Thyroid gland (tissue), 4 donors: ENCODE measurements around the gene CARS1. TPM values are rescaled to one million over a fixed set of nuclear protein-coding genes. Genes with fewer than 3 reads are reported as not detected.

Source experiments
- DNase-seq, 2 donors: peaks; one replicate each; pipeline ENCODE4 v3.0.0-alpha.2; 2019
- H3K27ac ChIP-seq, 3 donors: fragments of 200-600 bp; sonication (generic); 1 replicate in 2 of 3; 2 replicates in 1 of 3; pipeline ENCODE4 v1.5.1; 2016 to 2019; ENCODE audit warnings: mild to moderate bottlenecking in 1 of 3, moderate library complexity in 1 of 3
- H3K27me3 ChIP-seq: fragments of 200-600 bp; sonication (generic); one replicate; pipeline ENCODE4 v1.5.1; 2019
- H3K36me3 ChIP-seq, 2 donors: fragments of 200-600 bp; sonication (generic); one replicate each; pipeline ENCODE4 v1.5.1; 2016 to 2019
- H3K4me1 ChIP-seq, 2 donors: fragments of 200-600 bp; sonication (generic); one replicate each; pipeline ENCODE4 v1.5.1; 2017 to 2019
- H3K4me3 ChIP-seq, 3 donors: fragments of 200-600 bp; sonication (generic); replicated peaks in 1 of 3; 1 replicate in 2 of 3; 2 replicates in 1 of 3; pipeline ENCODE4 v1.5.1; 2016; ENCODE audit warnings: mild to moderate bottlenecking in 1 of 3
- H3K9me3 ChIP-seq: fragments of 200-600 bp; sonication (generic); one replicate; pipeline ENCODE4 v1.5.1; 2017
- CTCF ChIP-seq, 6 experiments: fragments of 200-600 bp in 3 of 6; fragments of 450-650 bp in 3 of 6; sonication (generic) in 3 of 6; IDR thresholded peaks; one replicate each; pipeline ENCODE4 v1.5.1; 2016 to 2019; ENCODE audit warnings: antibody characterized with exemption in 6 of 6, mild to moderate bottlenecking in 2 of 6, inconsistent platforms in 1 of 6, moderate library complexity in 1 of 6
- POLR2A ChIP-seq, 2 donors: fragments of 450-650 bp; IDR thresholded peaks; one replicate each; pipeline ENCODE4 v1.6.1; 2017; ENCODE audit warnings: antibody characterized with exemption in 2 of 2, mild to moderate bottlenecking in 2 of 2, moderate library complexity in 1 of 2
- WGBS, 2 donors: methylation state at CpG; one replicate each; pipeline ENCODE4 v1.1.5; 2017; 5-methylcytosine and 5-hydroxymethylcytosine counted together
- intact Hi-C: fragments of 100-400 bp; cut with DNase I; formaldehyde crosslinking; loops from one replicate; pipeline ENCODE4 v1.15.1; 2023
- total RNA-seq, 4 donors: library from RNA; depleted of rRNA; stranded (reverse); fragments of >200 nt; gene quantifications; one replicate each; pipeline ENCODE4 v1.2.3, GENCODE V29; 2016

Gene CARS1
- total RNA-seq, 4 donors from 2014 or later, result 36.7 to 56.2 (median 50.1) TPM

GRCh38 chr11:2968341-2968900, 88.8 kb downstream of the CARS1 start:
- Histone ChIP-seq H3K27me3 (no peaks in the 10 kb centered on the region), H3K36me3 (peaks cover 43 to 69% of the 10 kb centered on the region in 2 donors), H3K4me1 (peaks cover 17 to 20% of the 10 kb centered on the region in 2 donors), H3K9me3 (no peaks in the 10 kb centered on the region), H3K27ac (no peak overlapping the region), H3K4me3 (no peak overlapping the region)
- DNase-seq, result no peak
- TF ChIP-seq CTCF (IDR thresholded peaks at IDR 0.05), result no peak
- TF ChIP-seq POLR2A (IDR thresholded peaks at IDR 0.05), result no peak
- intact Hi-C loops, result no loop called here
- 78 to 92% methylated on average over 6 of the region's 6 CpGs for WGBS, 2 donors

- no peak overlapping the region for H3K4me3 ChIP-seq
- H3K27me3 ChIP-seq, result no peaks in the 10 kb centered on the region
- H3K4me1 ChIP-seq, result peaks cover 17 to 20% of the 10 kb centered on the region in 2 donors
- no peak for TF ChIP-seq CTCF (IDR thresholded peaks at IDR 0.05)
- no peak for TF ChIP-seq POLR2A (IDR thresholded peaks at IDR 0.05)
- no peaks in the 10 kb centered on the region for H3K9me3 ChIP-seq
- peak in 1 of 2 donors; percentile 18 for DNase-seq
- H3K36me3 ChIP-seq, result peaks cover 29 to 44% of the 10 kb centered on the region in 2 donors
- 85 to 88% methylated on average over 4 of the region's 4 CpGs for WGBS, 2 donors
- H3K27ac ChIP-seq, result peak overlapping the region in 2 of 3 donors; percentile 70 to 77
- intact Hi-C loops, result no loop called here
Measured at GRCh38 chr11:2964782-2965181, 92.4 kb downstream of the CARS1 start.

- intact Hi-C loops, result no loop called here
- peaks cover 28 to 36% of the 10 kb centered on the region in 2 donors for H3K36me3 ChIP-seq
- 96 to 97% methylated on average over 6 of the region's 6 CpGs for WGBS, 2 donors
- H3K9me3 ChIP-seq, result no peaks in the 10 kb centered on the region
- no peak overlapping the region for H3K4me3 ChIP-seq
- no peak overlapping the region for H3K27ac ChIP-seq
- TF ChIP-seq CTCF (IDR thresholded peaks at IDR 0.05) (no peak), POLR2A (IDR thresholded peaks at IDR 0.05) (no peak)
- DNase-seq, result no peak
- no peaks in the 10 kb centered on the region for H3K27me3 ChIP-seq
- peaks cover 17 to 20% of the 10 kb centered on the region in 2 donors for H3K4me1 ChIP-seq
Measured at GRCh38 chr11:2963761-2964160, 93.5 kb downstream of the CARS1 start.

- TF ChIP-seq POLR2A (IDR thresholded peaks at IDR 0.05) (no peak), CTCF (IDR thresholded peaks at IDR 0.05) (no peak)
- H3K27me3 ChIP-seq, result no peaks in the 10 kb centered on the region
- H3K4me1 ChIP-seq, result peaks cover 17 to 20% of the 10 kb centered on the region in 2 donors
- no peak for DNase-seq
- H3K4me3 ChIP-seq, result no peak overlapping the region
- no peak overlapping the region for H3K27ac ChIP-seq
- no peaks in the 10 kb centered on the region for H3K9me3 ChIP-seq
- peaks cover 29 to 36% of the 10 kb centered on the region in 2 donors for H3K36me3 ChIP-seq
- intact Hi-C loops, result no loop called here
- 93 to 94% methylated on average over 7 of the region's 7 CpGs for whole genome bisulfite sequencing, 2 donors
Measured at GRCh38 chr11:2963112-2963754, 94.0 kb downstream of the CARS1 start.

- no peaks in the 10 kb centered on the region for H3K9me3 ChIP-seq
- TF ChIP-seq CTCF (IDR thresholded peaks at IDR 0.05), result no peak
- TF ChIP-seq POLR2A (IDR thresholded peaks at IDR 0.05), result no peak
- H3K4me3 ChIP-seq, result no peak overlapping the region
- intact Hi-C loops, result no loop called here
- H3K4me1 ChIP-seq, result peaks cover 14 to 16% of the 10 kb centered on the region in 2 donors
- peaks cover 48 to 55% of the 10 kb centered on the region in 2 donors for H3K36me3 ChIP-seq
- no peak overlapping the region for H3K27ac ChIP-seq
- 71% methylated on average over 5 of the region's 5 CpGs for WGBS, 2 donors
- no peaks in the 10 kb centered on the region for H3K27me3 ChIP-seq
- DNase-seq, result no peak
Measured at GRCh38 chr11:2961080-2961479, 96.1 kb downstream of the CARS1 start.
